Gastrocnemius medialis (tissue), 4 donors: ENCODE measurements around the gene TRIO.

Experiments
- POLR2A ChIP-seq, 2 donors: fragments of 450-650 bp; IDR thresholded peaks; one replicate each; pipeline ENCODE4 v1.6.1; 2017; ENCODE audit warnings: antibody characterized with exemption in 2 of 2, mild to moderate bottlenecking in 2 of 2, moderate library complexity in 2 of 2
- TF ChIP-seq, protein P1 (sequence below), 5 experiments: fragments of 450-650 bp in 3 of 5; fragments of 200-600 bp in 2 of 5; sonication (generic) in 2 of 5; IDR thresholded peaks in 4 of 5; conservative IDR thresholded peaks in 1 of 5; 1 replicate in 4 of 5; 2 replicates in 1 of 5; pipeline ENCODE4 v1.5.1; 2016 to 2019; ENCODE audit warnings: antibody characterized with exemption in 5 of 5, mild to moderate bottlenecking in 3 of 5, moderate library complexity in 3 of 5

DNA sequence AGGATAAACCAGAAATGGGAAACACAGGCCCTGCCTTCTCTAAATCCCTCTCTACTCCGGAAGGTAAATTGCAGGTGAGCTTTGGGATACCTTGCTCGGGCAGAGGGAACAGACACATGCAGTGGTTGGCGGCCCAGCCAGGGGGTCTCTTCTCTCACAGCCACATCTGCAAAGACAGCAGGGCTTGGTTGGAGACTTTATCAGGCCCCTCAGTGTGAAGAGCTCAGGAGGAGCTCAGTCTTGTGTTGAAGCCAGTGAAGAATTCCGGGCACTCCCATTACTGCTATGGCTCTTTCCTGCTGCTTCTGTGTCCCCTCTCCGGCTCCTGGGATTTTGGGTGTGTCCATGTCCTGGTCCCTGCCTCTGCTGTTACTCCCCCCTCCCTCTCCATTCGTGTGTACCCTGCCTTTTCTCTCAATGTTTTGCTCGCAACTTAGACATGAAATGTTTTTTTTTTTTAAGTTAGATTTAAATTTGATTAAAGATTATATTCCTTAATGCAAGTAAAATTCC, 99.8 kb downstream of the TRIO start:
- TF ChIP-seq POLR2A (IDR thresholded peaks at IDR 0.05) = no peak
- TF ChIP-seq, protein P1, sequence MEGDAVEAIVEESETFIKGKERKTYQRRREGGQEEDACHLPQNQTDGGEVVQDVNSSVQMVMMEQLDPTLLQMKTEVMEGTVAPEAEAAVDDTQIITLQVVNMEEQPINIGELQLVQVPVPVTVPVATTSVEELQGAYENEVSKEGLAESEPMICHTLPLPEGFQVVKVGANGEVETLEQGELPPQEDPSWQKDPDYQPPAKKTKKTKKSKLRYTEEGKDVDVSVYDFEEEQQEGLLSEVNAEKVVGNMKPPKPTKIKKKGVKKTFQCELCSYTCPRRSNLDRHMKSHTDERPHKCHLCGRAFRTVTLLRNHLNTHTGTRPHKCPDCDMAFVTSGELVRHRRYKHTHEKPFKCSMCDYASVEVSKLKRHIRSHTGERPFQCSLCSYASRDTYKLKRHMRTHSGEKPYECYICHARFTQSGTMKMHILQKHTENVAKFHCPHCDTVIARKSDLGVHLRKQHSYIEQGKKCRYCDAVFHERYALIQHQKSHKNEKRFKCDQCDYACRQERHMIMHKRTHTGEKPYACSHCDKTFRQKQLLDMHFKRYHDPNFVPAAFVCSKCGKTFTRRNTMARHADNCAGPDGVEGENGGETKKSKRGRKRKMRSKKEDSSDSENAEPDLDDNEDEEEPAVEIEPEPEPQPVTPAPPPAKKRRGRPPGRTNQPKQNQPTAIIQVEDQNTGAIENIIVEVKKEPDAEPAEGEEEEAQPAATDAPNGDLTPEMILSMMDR (IDR thresholded peaks at IDR 0.05 in 4 of 5, conservative IDR thresholded peaks at IDR 0.05 in 1 of 5) = no peak
